IPS DF 6.9 (cell line): ENCODE results near the gene PTPRN2.
"Not testable (repeated sequence)": the region's sequence is repeated elsewhere in the genome, so short reads cannot be mapped to it uniquely, and the experiment has no call there.

Source experiments
- DNase-seq: peaks from one replicate; pipeline ENCODE4 v3.0.0-alpha.2; 2013; ENCODE audit warnings: low read depth, low spot score
- H3K27ac ChIP-seq: one replicate; pipeline ENCODE4 v1.5.1; 2013; ENCODE audit warnings: low read length, control low read depth
- H3K27me3 ChIP-seq: 2 replicates; pipeline ENCODE4 v1.6.1; 2013; ENCODE audit warnings: mild to moderate bottlenecking, low read length; ENCODE audit not compliant: control insufficient read depth, insufficient read depth
- H3K36me3 ChIP-seq: 2 replicates; pipeline ENCODE4 v1.6.1; 2013; ENCODE audit warnings: low read length; ENCODE audit not compliant: control insufficient read depth, insufficient read depth
- H3K4me1 ChIP-seq: 2 replicates; pipeline ENCODE4 v1.6.1; 2013; ENCODE audit warnings: low read length; ENCODE audit not compliant: control insufficient read depth, insufficient read depth
- H3K4me3 ChIP-seq: 2 replicates; pipeline ENCODE4 v1.5.1; 2013; ENCODE audit warnings: mild to moderate bottlenecking, low read length
- H3K9me3 ChIP-seq: 2 replicates; pipeline ENCODE4 v1.6.1; 2013; ENCODE audit warnings: low read length, inconsistent platforms; ENCODE audit not compliant: control insufficient read depth, insufficient read depth
- WGBS: extraction: QIAGEN DNeasy Blood & Tissue Kit; methylation state at CpG from one replicate; pipeline ENCODE4 v1.1.7; 2013; ENCODE audit warnings: mixed read lengths, missing lambda C conversion rate; ENCODE audit not compliant: insufficient read length, insufficient coverage; 5-methylcytosine and 5-hydroxymethylcytosine counted together

Gene PTPRN2

GRCh38 chr7:158376839-158377186, 210.8 kb downstream of the PTPRN2 start:
- peaks cover 24% of the 10 kb centered on the region for H3K9me3 ChIP-seq
- WGBS: no CpG with 5 or more reads among the region's 12 CpGs

GRCh38 chr7:158376146-158376838, 211.3 kb downstream of the PTPRN2 start:
- not testable (repeated sequence) for DNase-seq

More at GRCh38 chr7:158376839-158377186, 210.8 kb downstream of the PTPRN2 start:
- H3K4me3 ChIP-seq, DNase-seq, H3K4me1 ChIP-seq, H3K27ac ChIP-seq, H3K36me3 ChIP-seq, H3K27me3 ChIP-seq: not testable (repeated sequence)

GRCh38 chr7:158375034-158375433, 212.6 kb downstream of the PTPRN2 start:
- peaks cover 24% of the 10 kb centered on the region for H3K9me3 ChIP-seq
- H3K4me1 ChIP-seq: no peaks in the 10 kb centered on the region
- WGBS: no CpG with 5 or more reads among the region's 4 CpGs
- H3K27ac ChIP-seq: no peak overlapping the region
- no peaks in the 10 kb centered on the region for H3K27me3 ChIP-seq
- no peak overlapping the region for H3K4me3 ChIP-seq
- H3K36me3 ChIP-seq: no peaks in the 10 kb centered on the region
- DNase-seq: no peak

More at GRCh38 chr7:158376146-158376838, 211.3 kb downstream of the PTPRN2 start:
- not testable (repeated sequence) for H3K4me1 ChIP-seq, H3K27me3 ChIP-seq, H3K36me3 ChIP-seq, H3K27ac ChIP-seq, H3K4me3 ChIP-seq
- peaks cover 25% of the 10 kb centered on the region for H3K9me3 ChIP-seq
- no CpG with 5 or more reads among the region's 23 CpGs for WGBS

- Histone ChIP-seq H3K27ac (no peak overlapping the region), H3K4me1 (no peaks in the 10 kb centered on the region), H3K27me3 (no peaks in the 10 kb centered on the region), H3K9me3 (peaks cover 25% of the 10 kb centered on the region), H3K36me3 (no peaks in the 10 kb centered on the region), H3K4me3 (no peak overlapping the region)
- no CpG with 5 or more reads among the region's 6 CpGs for WGBS
- DNase-seq: no peak
Measured at GRCh38 chr7:158374586-158374985, 213.0 kb downstream of the PTPRN2 start.

- no CpG with 5 or more reads among the region's 5 CpGs for WGBS
- no peak for DNase-seq
- Histone ChIP-seq H3K27me3 (no peaks in the 10 kb centered on the region), H3K36me3 (no peaks in the 10 kb centered on the region), H3K9me3 (peaks cover 28% of the 10 kb centered on the region), H3K27ac (no peak overlapping the region), H3K4me1 (no peaks in the 10 kb centered on the region), H3K4me3 (no peak overlapping the region)
Measured at GRCh38 chr7:158374146-158374545, 213.5 kb downstream of the PTPRN2 start.

- Histone ChIP-seq H3K27me3 (no peaks in the 10 kb centered on the region), H3K36me3 (no peaks in the 10 kb centered on the region), H3K4me1 (no peaks in the 10 kb centered on the region), H3K9me3 (peaks cover 30% of the 10 kb centered on the region), H3K4me3 (no peak overlapping the region), H3K27ac (no peak overlapping the region)
- WGBS: no CpG with 5 or more reads among the region's 18 CpGs
- no peak for DNase-seq
Measured at GRCh38 chr7:158373476-158374133, 214.0 kb downstream of the PTPRN2 start.

- Histone ChIP-seq H3K36me3 (no peaks in the 10 kb centered on the region), H3K27ac (no peak overlapping the region), H3K27me3 (no peaks in the 10 kb centered on the region), H3K4me1 (no peaks in the 10 kb centered on the region), H3K9me3 (peaks cover 25% of the 10 kb centered on the region), H3K4me3 (no peak overlapping the region)
- no peak for DNase-seq
- WGBS: no CpG with 5 or more reads among the region's 23 CpGs
Measured at GRCh38 chr7:158372400-158373342, 215.0 kb downstream of the PTPRN2 start.

GRCh38 chr7:158371856-158372255, 215.8 kb downstream of the PTPRN2 start:
- WGBS: no CpG with 5 or more reads among the region's 17 CpGs
- peaks cover 32% of the 10 kb centered on the region for H3K9me3 ChIP-seq

GRCh38 chr7:158369866-158370265, 217.8 kb downstream of the PTPRN2 start:
- Histone ChIP-seq H3K4me3 (no peak overlapping the region), H3K9me3 (peaks cover 31% of the 10 kb centered on the region), H3K27ac (no peak overlapping the region), H3K27me3 (no peaks in the 10 kb centered on the region), H3K36me3 (no peaks in the 10 kb centered on the region), H3K4me1 (no peaks in the 10 kb centered on the region)
- WGBS: no CpG with 5 or more reads among the region's 16 CpGs
- DNase-seq: no peak

More at GRCh38 chr7:158371856-158372255, 215.8 kb downstream of the PTPRN2 start:
- Histone ChIP-seq H3K4me3 (no peak overlapping the region; the same call in 1 of the 2 replicates), H3K27me3 (no peaks in the 10 kb centered on the region), H3K27ac (no peak overlapping the region), H3K4me1 (no peaks in the 10 kb centered on the region), H3K36me3 (no peaks in the 10 kb centered on the region)
- DNase-seq: no peak

GRCh38 chr7:158369290-158369689, 218.3 kb downstream of the PTPRN2 start:
- Histone ChIP-seq H3K4me1 (no peaks in the 10 kb centered on the region), H3K27me3 (no peaks in the 10 kb centered on the region), H3K36me3 (no peaks in the 10 kb centered on the region), H3K9me3 (peaks cover 32% of the 10 kb centered on the region), H3K27ac (no peak overlapping the region), H3K4me3 (no peak overlapping the region)
- WGBS: no CpG with 5 or more reads among the region's 6 CpGs
- no peak for DNase-seq
